Measurements from ENCODE around the gene DDX54. TPM values are rescaled to one million over a fixed set of nuclear protein-coding genes. Genes with fewer than 3 reads are reported as not detected.

The DDX54 gene
- total and polyA plus RNA-seq, 2 experiments from 2014 or later: 28.1 to 44.5 TPM

DNA sequence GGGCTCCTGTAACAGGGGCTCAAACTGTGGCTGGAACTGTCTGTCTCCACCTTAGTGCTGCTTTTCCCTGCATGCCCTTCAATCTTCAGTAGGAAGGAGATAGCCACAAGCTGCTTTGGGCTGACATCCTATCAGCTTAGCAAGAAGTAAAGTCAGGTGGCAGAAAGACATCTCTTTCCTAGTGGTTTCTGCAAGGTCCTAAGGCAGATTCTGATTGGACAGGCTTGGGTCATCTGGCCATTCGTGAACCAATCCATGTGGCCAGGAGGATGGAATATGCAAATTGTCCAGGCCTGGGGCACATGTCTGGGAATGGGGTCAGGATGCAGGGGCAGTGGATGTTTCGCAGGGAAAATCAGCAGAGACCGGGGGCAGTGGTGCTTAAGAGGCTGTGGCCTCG, 5.5 kb upstream of the DDX54 start:
- in situ Hi-C loops (cut with MboI): loop anchor here (10.0 kb wide), 2 partner anchors 234 to 724 kb away; partner anchors contain the start of gene SDSL
- peaks cover 25% of the 10 kb centered on the region for H3K4me1 ChIP-seq (ENCODE audit: insufficient read depth)
- no peak overlapping the region for H3K4me3 ChIP-seq
- no peaks in the 10 kb centered on the region for H3K9me3 ChIP-seq (ENCODE audit: low read depth)
- no peaks in the 10 kb centered on the region for H3K27me3 ChIP-seq (replicated peaks; ENCODE audit: insufficient read depth)
- H3K79me2 ChIP-seq (ENCODE audit: insufficient read depth): peaks cover 17% of the 10 kb centered on the region
- no peaks in the 10 kb centered on the region for H4K20me1 ChIP-seq (ENCODE audit: insufficient read depth)
- 91 to 95% methylated on average over 4 of the region's 4 CpGs for WGBS, 2 experiments (ENCODE audit: low coverage in 1 of 2, low lambda C conversion rate in 2 of 2, missing lambda C conversion rate in 2 of 2)
- no peak overlapping the region for H3K27ac ChIP-seq
- no peak overlapping the region for H3K9ac ChIP-seq
- peaks cover 30% of the 10 kb centered on the region for H3F3A ChIP-seq (ENCODE audit: insufficient read depth)
- TF ChIP-seq EZH2phosphoT487 (IDR thresholded peaks at IDR 0.05; ENCODE audit: insufficient read depth, low read depth): no peak
- TF ChIP-seq EZH2 (IDR thresholded peaks at IDR 0.05; ENCODE audit: insufficient read depth, poor library complexity, severe bottlenecking): no peak
- H3K4me2 ChIP-seq (ENCODE audit: unreplicated experiment): no peak overlapping the region
- no peaks in the 10 kb centered on the region for H3K9me2 ChIP-seq (ENCODE audit: insufficient read depth)
- 0 out of 2 replicates have a peak, but pooled peaks cover 6% of the 10 kb centered on the region for H3K36me3 ChIP-seq (ENCODE audit: low read depth)
- DNase-seq: peak; percentile 28
- H2AFZ ChIP-seq: no peak overlapping the region

DNA sequence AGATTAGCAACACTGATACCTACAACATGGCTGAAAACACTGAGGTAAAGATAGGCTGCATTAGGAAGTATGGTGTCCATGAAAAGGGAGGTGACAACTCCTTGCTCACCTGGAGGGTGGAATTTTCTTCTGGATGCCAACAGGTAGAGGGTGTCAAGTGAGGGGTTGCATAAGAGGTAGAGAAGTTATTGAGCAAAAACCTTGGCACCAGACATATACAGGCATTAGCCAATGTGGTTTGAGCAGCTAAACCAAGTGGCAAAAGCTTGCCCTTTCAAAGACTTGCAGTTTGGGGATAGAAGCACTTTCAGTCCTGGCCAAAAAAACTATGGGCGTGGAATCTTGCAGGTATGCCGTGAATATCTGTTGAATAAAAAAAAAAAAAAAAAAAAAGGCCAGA, 4.1 kb upstream of the DDX54 start:
- WGBS, 2 experiments (ENCODE audit: low coverage in 1 of 2, low lambda C conversion rate in 2 of 2, missing lambda C conversion rate in 2 of 2): 96 to 100% methylated on average over 2 of the region's 2 CpGs
- no peak overlapping the region for H3K4me2 ChIP-seq (ENCODE audit: unreplicated experiment)
- no peaks in the 10 kb centered on the region for H3K27me3 ChIP-seq (replicated peaks; ENCODE audit: insufficient read depth)
- H3K9me2 ChIP-seq (ENCODE audit: insufficient read depth): no peaks in the 10 kb centered on the region
- no peaks in the 10 kb centered on the region for H3K9me3 ChIP-seq (ENCODE audit: low read depth)
- H3K36me3 ChIP-seq (ENCODE audit: low read depth): 0 out of 2 replicates have a peak, but pooled peaks cover 6% of the 10 kb centered on the region
- H3K4me3 ChIP-seq: no peak overlapping the region
- H3K27ac ChIP-seq: no peak overlapping the region
- H3F3A ChIP-seq (ENCODE audit: insufficient read depth): peaks cover 22% of the 10 kb centered on the region
- H2AFZ ChIP-seq: no peak overlapping the region
- in situ Hi-C loops (cut with MboI): no loop called here
- H4K20me1 ChIP-seq (ENCODE audit: insufficient read depth): no peaks in the 10 kb centered on the region
- peaks cover 15% of the 10 kb centered on the region for H3K4me1 ChIP-seq (ENCODE audit: insufficient read depth)
- TF ChIP-seq EZH2 (IDR thresholded peaks at IDR 0.05; ENCODE audit: insufficient read depth, poor library complexity, severe bottlenecking) (no peak), EZH2phosphoT487 (IDR thresholded peaks at IDR 0.05; ENCODE audit: insufficient read depth, low read depth) (no peak)
- H3K9ac ChIP-seq: no peak overlapping the region
- peaks cover 18% of the 10 kb centered on the region for H3K79me2 ChIP-seq (ENCODE audit: insufficient read depth)
- no peak for DNase-seq

DNA sequence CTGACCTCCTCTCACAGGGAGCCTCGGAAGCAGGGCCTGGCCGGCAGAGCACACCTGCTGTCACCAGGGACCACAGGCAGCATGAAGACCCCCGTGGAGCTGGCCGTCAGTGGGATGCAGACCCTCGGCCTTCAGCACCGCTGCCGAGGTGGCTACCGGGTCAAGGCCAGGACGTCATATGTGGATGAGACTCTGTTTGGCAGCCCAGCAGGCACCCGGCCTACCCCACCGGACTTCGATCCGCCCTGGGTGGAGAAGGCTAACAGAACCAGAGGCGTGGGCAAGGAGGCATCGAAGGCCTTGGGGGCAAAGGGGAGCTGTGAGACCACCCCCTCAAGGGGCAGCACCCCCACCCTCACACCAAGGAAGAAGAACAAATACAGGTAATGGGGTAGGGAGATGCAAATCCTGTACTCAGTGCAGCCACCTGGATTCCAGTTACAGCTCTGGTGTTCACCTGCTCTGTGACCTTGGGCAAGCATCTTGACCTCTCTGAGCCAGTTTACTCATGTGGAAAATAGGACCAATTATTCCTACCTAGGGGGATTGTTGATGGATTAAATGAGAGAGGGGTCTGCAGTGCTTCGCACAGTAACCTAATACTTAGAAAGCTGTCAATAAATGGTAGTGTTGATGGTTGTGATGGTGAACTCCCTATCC, 1.5 kb upstream of the DDX54 start:
- H3K27me3 ChIP-seq (replicated peaks; ENCODE audit: insufficient read depth): no peaks in the 10 kb centered on the region
- TF ChIP-seq EZH2phosphoT487 (IDR thresholded peaks at IDR 0.05; ENCODE audit: insufficient read depth, low read depth): no peak
- TF ChIP-seq EZH2 (IDR thresholded peaks at IDR 0.05; ENCODE audit: insufficient read depth, poor library complexity, severe bottlenecking): no peak
- no peak for DNase-seq
- H3K9ac ChIP-seq: peak overlapping the region; percentile 97
- H3K4me2 ChIP-seq (ENCODE audit: unreplicated experiment): peak overlapping the region; percentile 90
- in situ Hi-C loops (cut with MboI): no loop called here
- H3K36me3 ChIP-seq (ENCODE audit: low read depth): no peaks in the 10 kb centered on the region
- H3K4me3 ChIP-seq: peak overlapping the region; percentile 81; the same call in 1 of the 2 replicates
- no peaks in the 10 kb centered on the region for H4K20me1 ChIP-seq (ENCODE audit: insufficient read depth)
- H3K27ac ChIP-seq: no peak overlapping the region
- H3F3A ChIP-seq (ENCODE audit: insufficient read depth): 0 out of 2 replicates have a peak, but pooled peaks cover under 1% of the 10 kb centered on the region
- no peaks in the 10 kb centered on the region for H3K9me2 ChIP-seq (ENCODE audit: insufficient read depth)
- H3K79me2 ChIP-seq (ENCODE audit: insufficient read depth): peaks cover 44% of the 10 kb centered on the region
- no peak overlapping the region for H2AFZ ChIP-seq
- peaks cover 3% of the 10 kb centered on the region; the same call in 1 of the 2 replicates for H3K4me1 ChIP-seq (ENCODE audit: insufficient read depth)
- WGBS, 2 experiments (ENCODE audit: low coverage in 1 of 2, low lambda C conversion rate in 2 of 2, missing lambda C conversion rate in 2 of 2): 69 to 70% methylated on average over 14 to 16 of the region's 16 CpGs
- no peaks in the 10 kb centered on the region for H3K9me3 ChIP-seq (ENCODE audit: low read depth)

DNA sequence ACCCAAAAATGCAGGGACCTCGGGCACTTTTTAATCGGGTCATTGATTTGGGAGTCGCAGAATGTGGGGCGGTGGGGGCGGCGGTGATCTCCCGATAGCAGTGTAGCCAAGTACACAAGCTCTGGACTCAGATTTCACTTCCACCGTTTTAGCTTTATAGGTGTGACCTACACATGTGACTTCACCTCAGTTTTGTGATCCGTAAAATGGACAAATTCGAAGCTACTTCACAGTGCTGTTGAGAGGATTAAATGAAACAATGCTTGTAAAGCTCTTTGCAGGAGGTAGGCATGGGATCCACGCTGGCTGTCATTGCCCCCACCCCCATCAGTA, 721 bp upstream of the DDX54 start:
- in situ Hi-C loops (cut with MboI): no loop called here
- Histone ChIP-seq H3K9me3 (ENCODE audit: low read depth) (no peaks in the 10 kb centered on the region), H3F3A (ENCODE audit: insufficient read depth) (no peaks in the 10 kb centered on the region), H2AFZ (peak overlapping the region; percentile 84), H3K4me1 (ENCODE audit: insufficient read depth) (peaks cover 3% of the 10 kb centered on the region; the same call in 1 of the 2 replicates), H3K36me3 (ENCODE audit: low read depth) (no peaks in the 10 kb centered on the region), H3K79me2 (ENCODE audit: insufficient read depth) (peaks cover 52% of the 10 kb centered on the region), H4K20me1 (ENCODE audit: insufficient read depth) (no peaks in the 10 kb centered on the region), H3K4me3 (peak overlapping the region; percentile 81), H3K27me3 (replicated peaks; ENCODE audit: insufficient read depth) (no peaks in the 10 kb centered on the region), H3K9ac (peak overlapping the region; percentile 97), H3K9me2 (ENCODE audit: insufficient read depth) (no peaks in the 10 kb centered on the region), H3K27ac (peak overlapping the region; percentile 93), H3K4me2 (ENCODE audit: unreplicated experiment) (peak overlapping the region; percentile 90)
- DNase-seq: peak; percentile 43
- WGBS, 2 experiments (ENCODE audit: low coverage in 1 of 2, low lambda C conversion rate in 2 of 2, missing lambda C conversion rate in 2 of 2): 3% methylated on average over 11 of the region's 11 CpGs
- TF ChIP-seq EZH2phosphoT487 (IDR thresholded peaks at IDR 0.05; ENCODE audit: insufficient read depth, low read depth): no peak
- TF ChIP-seq EZH2 (IDR thresholded peaks at IDR 0.05; ENCODE audit: insufficient read depth, poor library complexity, severe bottlenecking): no peak
